Endothelial cell of umbilical vein (primary cell): ENCODE results near the gene EHMT1. TPM values are rescaled to one million over a fixed set of nuclear protein-coding genes. Genes with fewer than 3 reads are reported as not detected.

Experiments used
- BruUV-seq: library from RNA; stranded (reverse); fragments of 400-500 nt; replicated peaks from 2 replicates; lab custom pipeline; 2021; lab: Mats Ljungman, UMichigan
- CTCF ChIA-PET: fragments of 300-600, 350-600 bp; sonication (Branson Sonifier 250); formaldehyde crosslinking; loops from one replicate; lab custom pipeline; 2021; ENCODE audit warnings: antibody characterized with exemption, inconsistent platforms; lab: Charles Lee
- POLR2A ChIA-PET: fragments of 300-600, 350-600 bp; sonication (Branson Sonifier 250); formaldehyde crosslinking; loops from one replicate; lab custom pipeline; 2021; ENCODE audit warnings: antibody characterized with exemption, inconsistent platforms; lab: Charles Lee
- DNase-seq: peaks from one replicate; pipeline ENCODE4 v3.0.0-alpha.2; 2011; ENCODE audit warnings: low read depth, low spot score
- FAIRE-seq: peaks from 2 replicates; lab custom pipeline; 2011; peaks lifted over from hg19 to GRCh38; lab: Jason Lieb, UNC
- H2AFZ ChIP-seq: 2 replicates; pipeline ENCODE4 v1.6.0; 2012; ENCODE audit warnings: low read depth, low read length, control low read depth, inconsistent platforms
- H3K27ac ChIP-seq: 2 replicates; pipeline ENCODE4 v1.5.1; 2011; ENCODE audit warnings: low read depth, mild to moderate bottlenecking, control low read depth, low read length, moderate library complexity; ENCODE audit not compliant: insufficient read depth
- H3K27me3 ChIP-seq, 2 experiments: 2 replicates each; pipeline versions ENCODE4 v1.6.0 to v1.6.1; 2011; ENCODE audit warnings: low read length in 2 of 2, mixed read lengths in 1 of 2; ENCODE audit not compliant: control insufficient read depth in 2 of 2, insufficient read depth in 2 of 2
- H3K36me3 ChIP-seq, 2 experiments: 2 replicates in 1 of 2; 3 replicates in 1 of 2; pipeline ENCODE4 v1.5.1; 2011; ENCODE audit warnings: low read length in 2 of 2, mild to moderate bottlenecking in 1 of 2, moderate library complexity in 1 of 2; ENCODE audit not compliant: control insufficient read depth in 2 of 2, insufficient read depth in 2 of 2; ENCODE audit errors: extremely low read depth in 1 of 2
- H3K4me1 ChIP-seq: 3 replicates; pipeline ENCODE4 v1.5.1; 2011; ENCODE audit warnings: mild to moderate bottlenecking, low read length; ENCODE audit not compliant: control insufficient read depth, insufficient read depth; ENCODE audit errors: extremely low read depth
- H3K4me2 ChIP-seq: 2 replicates; pipeline ENCODE4 v1.6.1; 2011; ENCODE audit warnings: low read length, control low read depth, mixed read lengths; ENCODE audit not compliant: insufficient read depth
- H3K4me3 ChIP-seq, 3 experiments: fragments of 200-600 bp in 1 of 3; sonication (generic), shearing (Covaris generic) in 1 of 3; replicated peaks in 1 of 3; 2 replicates each; pipeline ENCODE4 v1.5.1; 2011 to 2016; ENCODE audit warnings: control low read depth in 3 of 3, low read length in 3 of 3, mild to moderate bottlenecking in 2 of 3, inconsistent platforms in 1 of 3, low read depth in 1 of 3, moderate library complexity in 1 of 3; ENCODE audit not compliant: insufficient read depth in 1 of 3
- H3K79me2 ChIP-seq: 2 replicates; pipeline ENCODE4 v1.6.0; 2012; ENCODE audit warnings: low read length, inconsistent platforms; ENCODE audit not compliant: control insufficient read depth, insufficient read depth
- H3K9ac ChIP-seq: replicated peaks from 2 replicates; pipeline ENCODE3; 2011; ENCODE audit warnings: low read length, control low read depth; ENCODE audit not compliant: insufficient read depth; ENCODE audit errors: extremely low read depth
- H3K9me1 ChIP-seq: replicated peaks from 3 replicates; pipeline ENCODE4 v1.6.0; 2011; ENCODE audit warnings: mild to moderate bottlenecking, low read length; ENCODE audit not compliant: control insufficient read depth, insufficient read depth; ENCODE audit errors: extremely low read depth
- H3K9me3 ChIP-seq: replicated peaks from 2 replicates; pipeline ENCODE4 v1.5.1; 2012; ENCODE audit warnings: low read length, inconsistent platforms; ENCODE audit not compliant: control insufficient read depth, insufficient read depth
- H4K20me1 ChIP-seq: replicated peaks from 2 replicates; pipeline ENCODE3; 2011; ENCODE audit warnings: mild to moderate bottlenecking, low read length; ENCODE audit not compliant: control insufficient read depth, insufficient read depth; ENCODE audit errors: extremely low read depth
- CTCF ChIP-seq, 2 donors: IDR thresholded peaks; 1 replicate in 1 of 2; 2 replicates in 1 of 2; pipeline ENCODE4 v1.5.1; 2011; ENCODE audit warnings: low read length in 2 of 2, mild to moderate bottlenecking in 2 of 2, moderate library complexity in 2 of 2, control low read depth in 1 of 2, inconsistent platforms in 1 of 2, low read depth in 1 of 2; ENCODE audit not compliant: insufficient read depth in 1 of 2; ENCODE audit errors: extremely low read depth in 1 of 2
- EZH2 ChIP-seq: IDR thresholded peaks from 2 replicates; pipeline ENCODE4 v1.6.1; 2012; ENCODE audit warnings: borderline replicate concordance, low read depth, mild to moderate bottlenecking, moderate library complexity, low read length, inconsistent platforms; ENCODE audit not compliant: severe bottlenecking
- FOS ChIP-seq: IDR thresholded peaks from 2 replicates; pipeline ENCODE4 v1.6.1; 2011; ENCODE audit warnings: mild to moderate bottlenecking, low read length, moderate library complexity, borderline replicate concordance; ENCODE audit not compliant: insufficient read depth
- GATA2 ChIP-seq: IDR thresholded peaks from 2 replicates; pipeline ENCODE4 v1.7.0; 2011; ENCODE audit warnings: low read depth, mild to moderate bottlenecking, moderate library complexity, mixed read lengths, low read length; ENCODE audit not compliant: insufficient read length, insufficient read depth
- JUN ChIP-seq: IDR thresholded peaks from 2 replicates; pipeline ENCODE4 v1.6.1; 2011; ENCODE audit warnings: borderline replicate concordance, low read depth; ENCODE audit not compliant: insufficient read length, insufficient read depth
- MAX ChIP-seq: IDR thresholded peaks from 2 replicates; pipeline ENCODE4 v1.6.1; 2011; ENCODE audit not compliant: insufficient read depth, insufficient read length
- MYC ChIP-seq: IDR thresholded peaks from one replicate; pipeline ENCODE4 v1.6.1; 2011; ENCODE audit warnings: mild to moderate bottlenecking, low read depth, low read length
- POLR2A ChIP-seq: IDR thresholded peaks from 2 replicates; pipeline ENCODE4 v1.6.1; 2012; ENCODE audit warnings: low read depth, mild to moderate bottlenecking, control low read depth, low read length
- POLR2AphosphoS5 ChIP-seq: IDR thresholded peaks from 2 replicates; pipeline ENCODE4 v1.6.1; 2012; ENCODE audit warnings: low read depth, mild to moderate bottlenecking, control low read depth, low read length, moderate library complexity; ENCODE audit not compliant: insufficient read depth
- dilution Hi-C: fragments of 300-500 bp; cut with MboI; formaldehyde crosslinking; loops from one replicate; pipeline ENCODE4 v1.15.0; 2019; ENCODE audit warnings: low sequenced_read_pairs; ENCODE audit not compliant: extremely low pct_ligation_motif_present
- intact Hi-C: fragments of 100-400 bp; cut with micrococcal nuclease; formaldehyde crosslinking; loops from one replicate; pipeline ENCODE4 v1.10.0; 2022
- polyA plus RNA-seq, 4 experiments: library from polyadenylated mRNA; depleted of rRNA in 3 of 4; stranded (reverse) in 3 of 4; unstranded in 1 of 4; fragments of >200 nt; gene quantifications; 2 replicates each; pipeline versions ENCODE4 v1.2.1 to v1.2.3, GENCODE V29; 2011 to 2012; ENCODE audit warnings: missing spikeins in 1 of 4
- total RNA-seq: library from RNA; stranded (reverse); gene quantifications from 2 replicates; pipeline ENCODE4 v1.2.3, GENCODE V29; 2021

Gene EHMT1
- total and polyA plus RNA-seq, 2 donors (not counting 3 experiments of a cell fraction or from before 2014, with no cell fraction given) = 48.2 to 104 TPM

GRCh38 chr9:137679249-137679648, 60.4 kb downstream of the EHMT1 start:
- H3K4me3 ChIP-seq = no peak overlapping the region
- intact Hi-C loops = loop anchor here (10.0 kb wide), 1 partner anchor 76 kb away; no protein-coding TSS in a partner anchor
- H3K4me1 ChIP-seq = peaks cover 5% of the 10 kb centered on the region
- dilution Hi-C loops = no loop called here
- H4K20me1 ChIP-seq = no peaks in the 10 kb centered on the region
- H2AFZ ChIP-seq = no peak overlapping the region
- no peaks in the 10 kb centered on the region for H3K27me3 ChIP-seq
- H3K9ac ChIP-seq = no peak overlapping the region
- peak; percentile 26 for DNase-seq
- no TSS peak for BruUV-seq
- no peaks in the 10 kb centered on the region for H3K9me1 ChIP-seq
- TF ChIP-seq JUN (no peak), MAX (no peak), EZH2 (no peak), MYC (no peak), FOS (no peak), GATA2 (no peak)
- H3K27ac ChIP-seq = no peak overlapping the region
- no peaks in the 10 kb centered on the region for H3K9me3 ChIP-seq
- no peaks in the 10 kb centered on the region for H3K36me3 ChIP-seq
- peaks cover 73% of the 10 kb centered on the region for H3K79me2 ChIP-seq
- FAIRE-seq = no peak
- ChIA-PET POLR2A (no interaction called here), CTCF (no interaction called here)
- H3K4me2 ChIP-seq = no peak overlapping the region

- TF ChIP-seq POLR2AphosphoS5 (no peak), POLR2A (no peak), EZH2 (no peak), MYC (no peak), FOS (no peak), JUN (no peak), CTCF (IDR thresholded peaks at IDR 0.05; ENCODE audit: extremely low read depth in 1 of 2, insufficient read depth in 1 of 2, low read depth in 1 of 2, low read length in 2 of 2) (no peak), MAX (no peak), GATA2 (no peak)
- Histone ChIP-seq H3K4me2 (no peak overlapping the region), H4K20me1 (no peaks in the 10 kb centered on the region), H3K27ac (no peak overlapping the region), H3K4me3 (no peak overlapping the region), H3K9me3 (no peaks in the 10 kb centered on the region), H3K36me3 (no peaks in the 10 kb centered on the region), H3K27me3 (no peaks in the 10 kb centered on the region), H2AFZ (no peak overlapping the region), H3K4me1 (peaks cover 5% of the 10 kb centered on the region), H3K79me2 (peaks cover 73% of the 10 kb centered on the region), H3K9ac (no peak overlapping the region), H3K9me1 (no peaks in the 10 kb centered on the region)
- ChIA-PET POLR2A (no interaction called here), CTCF (no interaction called here)
- DNase-seq (peak; percentile 34), FAIRE-seq (no peak)
- intact Hi-C loops (loop anchor here (10.0 kb wide), 1 partner anchor 75 kb away; no protein-coding TSS in a partner anchor), dilution Hi-C loops (no loop called here)
- BruUV-seq = no TSS peak
These were observed 61.0 kb downstream of the EHMT1 start for GRCh38 chr9:137679695-137680305.
